Transverse colon (tissue), 4 donors: ENCODE results near the gene LILRA2.

ENCODE experiments used
- CTCF ChIP-seq, 5 experiments: fragments of 200-600 bp in 3 of 5; fragments of 450-650 bp in 2 of 5; sonication (generic) in 3 of 5; IDR thresholded peaks; 1 replicate in 2 of 5; 2 replicates in 3 of 5; pipeline ENCODE4 v1.5.1; 2016 to 2017; ENCODE audit warnings: antibody characterized with exemption in 5 of 5, inconsistent platforms in 3 of 5, mild to moderate bottlenecking in 2 of 5, moderate library complexity in 1 of 5
- EP300 ChIP-seq: sonication (generic); formaldehyde crosslinking; IDR thresholded peaks from one replicate; pipeline ENCODE4 v1.6.1; 2017; ENCODE audit warnings: antibody characterized with exemption, low read depth
- POLR2A ChIP-seq: fragments of 450-650 bp; IDR thresholded peaks from one replicate; pipeline ENCODE4 v1.6.1; 2016; ENCODE audit warnings: antibody characterized with exemption, mild to moderate bottlenecking, moderate library complexity
- POLR2AphosphoS5 ChIP-seq, 3 donors: sonication (generic); formaldehyde crosslinking; IDR thresholded peaks; one replicate each; pipeline ENCODE4 v1.6.1; 2016; ENCODE audit warnings: antibody characterized with exemption in 3 of 3

- TF ChIP-seq CTCF (IDR thresholded peaks at IDR 0.05) (no peak), POLR2A (no peak), EP300 (no peak), POLR2AphosphoS5 (IDR thresholded peaks at IDR 0.05) (no peak)
Observed at GRCh38 chr19:54614726-54615125, 41.1 kb downstream of the LILRA2 start.
